Stomach smooth muscle (tissue), 2 donors: ENCODE data around the gene STRA6.

Experiments
- H3K27ac ChIP-seq: one replicate; pipeline ENCODE4 v1.7.0; 2013; ENCODE audit warnings: mild to moderate bottlenecking, low read length, inconsistent platforms
- H3K27me3 ChIP-seq, 2 donors: one replicate each; pipeline ENCODE4 v1.7.0; 2013; ENCODE audit warnings: low read length in 2 of 2; ENCODE audit not compliant: insufficient read depth in 2 of 2, control insufficient read depth in 1 of 2
- H3K36me3 ChIP-seq, 2 donors: one replicate each; pipeline ENCODE4 v1.7.0; 2013; ENCODE audit warnings: low read length in 2 of 2; ENCODE audit not compliant: control insufficient read depth in 2 of 2, insufficient read depth in 2 of 2
- H3K4me1 ChIP-seq: one replicate; pipeline ENCODE4 v1.7.0; 2013; ENCODE audit warnings: low read length; ENCODE audit not compliant: control insufficient read depth, insufficient read depth
- H3K4me3 ChIP-seq, 2 donors: one replicate each; pipeline ENCODE4 v1.7.0; 2013; ENCODE audit warnings: low read length in 2 of 2
- H3K9ac ChIP-seq, 2 donors: one replicate each; pipeline ENCODE4 v1.7.0; 2013; ENCODE audit warnings: low read length in 2 of 2, mild to moderate bottlenecking in 1 of 2
- H3K9me3 ChIP-seq, 2 donors: one replicate each; pipeline ENCODE4 v1.7.0; 2013; ENCODE audit warnings: low read length in 2 of 2; ENCODE audit not compliant: control insufficient read depth in 2 of 2
- donor health status: healthy.
- donor health status: Pancreatic carcinoma.

Gene STRA6

GRCh38 chr15:74193299-74193718, 9.3 kb downstream of the STRA6 start:
- no peak overlapping the region for H3K4me3 ChIP-seq
- no peaks in the 10 kb centered on the region for H3K9me3 ChIP-seq
- no peaks in the 10 kb centered on the region for H3K27me3 ChIP-seq
- H3K4me1 ChIP-seq, result peaks cover 8% of the 10 kb centered on the region
- H3K9ac ChIP-seq, result no peak overlapping the region
- H3K27ac ChIP-seq, result no peak overlapping the region
- H3K36me3 ChIP-seq, result no peaks in the 10 kb centered on the region

DNA sequence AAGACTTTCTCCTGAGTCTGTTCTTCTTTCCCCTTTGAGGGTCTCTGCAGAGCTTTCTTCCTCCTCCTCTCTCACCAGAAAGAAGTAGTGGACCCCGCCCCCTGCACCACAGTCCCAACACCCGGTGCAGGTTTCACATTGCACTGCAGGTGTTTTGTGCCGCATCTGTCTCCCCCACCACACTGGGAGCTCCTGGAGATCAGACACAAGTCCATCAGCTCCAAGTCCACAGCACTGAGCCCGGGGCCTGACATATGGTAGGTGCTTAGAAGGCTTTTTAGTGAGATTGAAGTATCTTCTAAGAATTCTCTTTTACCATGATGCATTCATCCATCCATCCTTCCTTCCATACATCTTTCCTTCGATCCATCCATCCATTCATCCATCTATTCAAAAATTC, 9.8 kb downstream of the STRA6 start:
- Histone ChIP-seq H3K27ac (no peak overlapping the region), H3K27me3 (no peaks in the 10 kb centered on the region), H3K9ac (no peak overlapping the region), H3K4me1 (peaks cover 8% of the 10 kb centered on the region), H3K4me3 (no peak overlapping the region), H3K9me3 (no peaks in the 10 kb centered on the region), H3K36me3 (no peaks in the 10 kb centered on the region)

DNA sequence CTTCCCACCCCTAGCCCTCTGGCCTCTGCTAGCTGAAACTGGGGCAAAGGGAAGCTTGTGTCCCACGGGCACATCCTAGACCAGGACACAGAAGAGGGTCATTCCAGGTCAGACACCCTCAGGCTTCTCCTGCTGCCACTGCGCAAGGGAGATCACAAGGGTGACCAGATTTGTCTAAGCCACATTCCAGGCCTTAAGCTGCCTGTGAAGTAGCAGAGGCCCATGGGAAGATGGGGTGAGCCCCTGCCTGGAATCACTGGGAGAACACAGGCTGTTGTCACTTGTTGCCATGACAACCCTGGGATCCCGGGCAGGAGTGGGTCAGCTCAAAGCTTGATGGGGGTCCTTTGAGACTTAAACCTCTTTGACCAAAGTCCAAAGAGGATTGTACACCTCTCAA, 10.8 kb downstream of the STRA6 start:
- no peaks in the 10 kb centered on the region for H3K36me3 ChIP-seq
- no peak overlapping the region for H3K4me3 ChIP-seq
- H3K9ac ChIP-seq, result no peak overlapping the region
- H3K9me3 ChIP-seq, result no peaks in the 10 kb centered on the region
- peaks cover 8% of the 10 kb centered on the region for H3K4me1 ChIP-seq
- H3K27ac ChIP-seq, result no peak overlapping the region
- no peaks in the 10 kb centered on the region for H3K27me3 ChIP-seq

DNA sequence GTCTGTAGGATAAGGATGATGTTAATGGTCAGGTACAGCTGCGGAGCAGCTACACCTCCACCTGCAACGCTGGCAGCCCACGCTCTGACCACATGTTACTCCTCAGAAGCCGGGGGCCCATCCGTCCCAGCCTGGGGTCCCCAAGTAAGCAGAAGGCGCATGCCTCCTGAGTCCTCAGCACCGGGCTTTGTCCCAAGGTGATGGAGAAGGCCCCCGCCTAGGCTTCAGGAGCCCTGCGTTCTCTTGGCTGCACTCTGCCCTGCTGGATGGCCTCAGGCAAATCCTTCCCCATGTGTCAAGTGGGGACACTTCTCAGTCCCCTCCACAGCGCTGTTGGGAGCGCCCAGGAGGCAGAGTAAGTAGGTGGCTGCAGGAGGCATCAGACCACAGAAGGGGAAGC, 14.4 kb downstream of the STRA6 start:
- H3K9me3 ChIP-seq, result no peaks in the 10 kb centered on the region
- no peaks in the 10 kb centered on the region for H3K36me3 ChIP-seq
- H3K9ac ChIP-seq, result no peak overlapping the region
- no peaks in the 10 kb centered on the region for H3K27me3 ChIP-seq
- no peak overlapping the region for H3K4me3 ChIP-seq
- H3K27ac ChIP-seq, result no peak overlapping the region
- no peaks in the 10 kb centered on the region for H3K4me1 ChIP-seq

DNA sequence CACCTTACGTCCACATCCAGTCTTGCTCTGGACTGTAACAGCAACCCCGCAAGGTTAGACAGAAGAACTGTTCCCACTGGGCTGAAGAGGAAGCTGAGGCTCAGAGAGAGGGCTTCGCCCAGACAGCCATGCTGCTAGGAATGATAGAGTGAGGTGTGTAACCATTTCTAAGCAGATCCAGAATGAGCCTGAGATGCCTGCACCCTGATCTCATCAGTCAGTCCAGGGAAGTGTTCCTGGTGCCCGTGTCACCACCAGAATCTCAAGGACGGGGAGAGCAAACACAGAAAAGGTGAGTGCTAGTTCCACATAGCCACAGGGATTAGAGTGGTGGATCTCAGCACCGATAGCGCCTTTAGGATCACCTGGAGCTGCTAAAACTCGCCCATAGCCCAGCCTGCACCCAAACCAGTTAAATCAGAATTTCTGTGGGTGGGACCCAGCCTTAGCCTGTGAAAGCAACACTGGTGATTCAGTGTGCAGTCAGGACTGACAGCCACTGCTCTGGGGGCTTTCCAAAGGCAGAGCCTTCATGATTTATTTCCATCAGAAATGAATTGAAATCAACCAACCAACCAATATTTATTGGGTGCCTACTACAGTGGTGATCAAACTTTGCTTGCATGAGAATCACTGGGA, 16.8 kb downstream of the STRA6 start:
- Histone ChIP-seq H3K9ac (no peak overlapping the region), H3K27ac (no peak overlapping the region), H3K27me3 (no peaks in the 10 kb centered on the region), H3K9me3 (no peaks in the 10 kb centered on the region), H3K4me3 (no peak overlapping the region), H3K36me3 (no peaks in the 10 kb centered on the region), H3K4me1 (peaks cover 2% of the 10 kb centered on the region)

DNA sequence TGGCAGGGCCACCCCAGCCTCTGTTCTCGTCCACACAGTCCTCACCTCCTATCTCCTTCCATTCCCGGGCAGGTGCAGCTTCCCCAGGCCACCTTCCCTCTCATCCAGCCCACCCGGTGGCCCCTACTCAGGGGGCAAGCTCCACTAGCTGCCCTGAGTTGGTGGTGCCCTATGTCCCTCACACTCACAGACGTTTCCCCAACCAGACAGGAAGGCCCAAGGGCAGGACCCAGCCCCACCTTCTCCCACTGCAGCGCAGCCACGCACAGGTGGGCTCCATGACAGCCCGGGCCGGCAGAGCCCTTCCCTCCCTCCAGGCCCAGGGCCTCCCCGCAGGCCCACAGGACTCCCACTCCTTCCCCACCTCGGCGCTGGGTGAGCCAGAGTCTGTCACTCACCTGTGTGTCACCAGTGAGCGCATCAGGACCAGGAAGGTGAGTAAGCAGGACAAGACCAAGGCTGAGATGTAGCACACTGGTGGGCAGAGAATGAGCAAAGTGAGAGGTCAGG, 17.9 kb downstream of the STRA6 start:
- Histone ChIP-seq H3K36me3 (no peaks in the 10 kb centered on the region), H3K27me3 (no peaks in the 10 kb centered on the region), H3K4me1 (peaks cover 11% of the 10 kb centered on the region), H3K27ac (no peak overlapping the region), H3K9me3 (no peaks in the 10 kb centered on the region), H3K4me3 (no peak overlapping the region), H3K9ac (no peak overlapping the region)

DNA sequence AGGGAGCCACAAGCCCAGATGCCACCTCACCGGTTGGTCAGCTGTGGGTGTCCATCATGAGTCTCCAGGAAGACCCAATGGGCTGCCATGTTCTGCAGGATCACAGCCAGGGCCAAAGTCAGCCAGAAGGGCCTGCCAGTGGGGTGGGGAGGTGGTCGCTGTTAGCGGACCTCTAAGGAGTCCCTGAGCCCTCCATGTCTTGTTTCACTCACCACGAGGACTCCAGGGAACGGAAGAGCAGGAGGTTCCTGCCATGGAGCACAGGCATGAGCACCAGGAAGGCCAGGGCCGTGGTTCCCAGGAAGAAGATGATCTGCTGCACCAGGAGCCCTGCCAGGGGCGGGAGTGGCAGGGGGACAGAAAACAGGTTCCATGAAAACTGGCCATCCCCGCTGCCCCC, 20.5 kb downstream of the STRA6 start:
- Histone ChIP-seq H3K4me1 (peaks cover 27% of the 10 kb centered on the region), H3K27me3 (no peaks in the 10 kb centered on the region), H3K9me3 (no peaks in the 10 kb centered on the region), H3K4me3 (no peak overlapping the region), H3K36me3 (peaks cover 0 to 3% of the 10 kb centered on the region in 2 donors), H3K9ac (no peak overlapping the region), H3K27ac (no peak overlapping the region)

GRCh38 chr15:74180881-74181602, 21.5 kb downstream of the STRA6 start:
- Histone ChIP-seq H3K4me1 (peaks cover 37% of the 10 kb centered on the region), H3K27ac (no peak overlapping the region), H3K9ac (no peak overlapping the region), H3K4me3 (no peak overlapping the region), H3K27me3 (no peaks in the 10 kb centered on the region), H3K36me3 (peaks cover 3% of the 10 kb centered on the region in 2 donors), H3K9me3 (no peaks in the 10 kb centered on the region)

- Histone ChIP-seq H3K36me3 (peaks cover 9% of the 10 kb centered on the region in 2 donors), H3K27ac (peak overlapping the region; percentile 18), H3K9me3 (no peaks in the 10 kb centered on the region), H3K4me3 (no peak overlapping the region), H3K4me1 (peaks cover 45% of the 10 kb centered on the region), H3K9ac (no peak overlapping the region), H3K27me3 (no peaks in the 10 kb centered on the region)
These were observed 22.4 kb downstream of the STRA6 start for GRCh38 chr15:74179983-74180880.

DNA sequence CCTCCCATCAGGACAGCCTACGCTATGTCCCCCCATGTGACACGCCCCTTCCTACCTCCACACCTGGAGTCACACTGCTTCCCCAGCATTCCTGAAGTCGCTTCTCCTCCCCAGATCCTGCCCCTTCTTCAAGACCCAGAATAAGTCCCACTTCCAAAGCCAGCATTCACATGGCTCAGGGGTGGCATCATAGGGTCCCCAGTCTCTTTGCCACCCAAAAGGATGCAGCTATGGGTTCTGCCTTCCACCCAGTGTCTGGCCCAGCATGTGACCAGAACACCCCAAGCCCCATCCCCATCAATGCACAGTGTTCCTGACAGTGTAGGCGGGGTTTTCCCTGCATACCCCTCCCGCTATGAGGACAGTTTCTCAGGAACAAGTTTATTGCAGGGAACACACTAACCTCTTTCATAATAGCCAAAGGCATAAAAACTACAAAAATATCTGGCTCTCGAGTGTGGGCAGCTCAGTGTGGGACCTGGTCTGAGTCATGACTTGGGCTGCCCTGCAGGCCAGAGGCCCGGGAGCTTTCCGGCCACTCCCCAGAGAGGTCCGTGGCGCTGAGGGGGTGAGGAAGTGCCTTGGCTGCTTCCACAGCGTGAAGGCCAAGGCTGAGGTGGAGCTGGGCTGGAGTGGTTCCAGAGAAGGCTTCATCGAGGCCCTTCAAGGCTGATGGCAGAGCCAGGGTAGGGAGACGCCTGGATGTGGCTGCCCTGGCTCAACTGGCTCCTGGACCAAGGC, 23.3 kb downstream of the STRA6 start:
- Histone ChIP-seq H3K9ac (no peak overlapping the region), H3K27me3 (no peaks in the 10 kb centered on the region), H3K4me3 (no peak overlapping the region), H3K27ac (peak overlapping the region; percentile 18), H3K36me3 (peaks cover 9% of the 10 kb centered on the region in 2 donors), H3K4me1 (peaks cover 53% of the 10 kb centered on the region), H3K9me3 (no peaks in the 10 kb centered on the region)
